ENCODE data around the gene BMPER.

BMPER gene

GRCh38 chr7:34036051-34036920 is 130.9 kb downstream of the BMPER start:
- no peak for DNase-seq

- no peak for DNase-seq
Observed at GRCh38 chr7:34036972-34037792, 131.8 kb downstream of the BMPER start.

DNA sequence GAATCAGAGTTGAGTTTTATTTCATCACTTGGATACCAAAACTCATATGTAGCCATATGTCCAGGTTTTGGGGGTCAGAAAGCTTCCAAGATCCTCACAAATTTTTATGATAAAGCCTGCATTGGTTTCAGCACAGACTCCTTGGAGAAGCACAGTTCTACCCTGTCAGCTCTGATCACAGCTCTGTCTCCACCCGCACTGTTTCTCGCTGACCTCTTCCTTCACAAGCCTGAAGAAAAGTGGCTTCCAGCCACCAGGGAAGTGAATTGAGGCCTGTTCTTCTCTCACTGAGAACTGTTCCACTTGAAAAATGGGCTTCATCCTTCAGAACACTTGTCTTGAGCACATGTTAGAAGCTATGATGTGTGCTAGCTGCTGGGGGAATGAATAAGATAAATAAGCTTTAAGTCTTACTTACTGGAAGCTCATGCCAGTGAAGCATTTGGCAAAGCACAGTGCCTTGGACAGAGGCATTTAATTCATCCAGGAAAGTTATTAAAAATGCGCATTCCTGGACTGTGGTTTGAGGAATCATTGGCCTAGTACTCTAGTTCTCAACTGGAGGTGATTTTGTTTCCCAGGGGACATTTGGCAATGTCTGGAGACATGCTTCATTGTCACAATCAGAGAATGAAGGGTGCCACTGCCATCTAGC is 133.6 kb downstream of the BMPER start:
- no peak for DNase-seq

DNA sequence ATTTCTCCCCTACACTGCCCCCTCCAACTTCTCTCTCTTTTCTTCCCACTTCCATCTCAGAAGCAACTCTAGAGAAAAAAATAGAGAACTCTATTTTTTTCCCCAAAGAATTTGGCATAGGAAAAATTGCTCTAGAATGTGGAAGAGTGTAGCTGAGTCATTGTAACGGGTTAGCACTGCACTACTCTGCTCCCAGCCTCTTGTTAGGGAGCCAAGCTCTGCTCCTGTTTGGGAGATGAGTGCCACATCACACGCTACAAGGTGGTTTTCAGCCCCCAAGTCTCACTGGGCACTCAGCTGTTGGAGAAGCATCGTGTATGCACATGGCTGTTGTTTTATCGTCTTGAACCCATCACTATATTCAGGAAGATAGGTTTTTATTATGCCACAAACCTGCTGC is 136.4 kb downstream of the BMPER start:
- no peak for DNase-seq

- DNase-seq, result no peak
Observed at GRCh38 chr7:34042406-34042805, 137.1 kb downstream of the BMPER start.

- no peak for DNase-seq
Observed at GRCh38 chr7:34043461-34044305, 138.3 kb downstream of the BMPER start.

- no peak for DNase-seq
Observed at GRCh38 chr7:34044306-34044643, 138.9 kb downstream of the BMPER start.

- no peak for DNase-seq
Observed at GRCh38 chr7:34044734-34045353, 139.5 kb downstream of the BMPER start.

DNA sequence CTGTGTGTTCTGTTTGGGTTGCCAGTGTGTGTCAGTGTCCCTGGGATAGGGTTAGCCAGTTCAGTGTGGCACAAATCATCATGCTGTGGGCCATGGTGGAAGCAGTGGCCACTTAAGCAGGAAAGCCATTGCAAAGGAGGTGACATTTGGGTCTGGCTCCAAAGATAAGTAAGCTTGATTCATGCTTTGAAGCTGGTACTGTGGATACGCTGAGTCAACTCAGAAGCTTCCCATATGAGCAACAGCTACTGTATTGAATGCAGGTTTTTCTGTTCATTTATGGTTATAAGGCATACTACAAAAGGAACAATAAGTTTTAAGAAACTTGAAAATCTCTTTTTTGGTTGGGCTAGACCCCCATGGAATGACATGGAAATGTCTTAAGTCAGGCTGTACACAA is 143.1 kb downstream of the BMPER start:
- DNase-seq, result no peak

DNA sequence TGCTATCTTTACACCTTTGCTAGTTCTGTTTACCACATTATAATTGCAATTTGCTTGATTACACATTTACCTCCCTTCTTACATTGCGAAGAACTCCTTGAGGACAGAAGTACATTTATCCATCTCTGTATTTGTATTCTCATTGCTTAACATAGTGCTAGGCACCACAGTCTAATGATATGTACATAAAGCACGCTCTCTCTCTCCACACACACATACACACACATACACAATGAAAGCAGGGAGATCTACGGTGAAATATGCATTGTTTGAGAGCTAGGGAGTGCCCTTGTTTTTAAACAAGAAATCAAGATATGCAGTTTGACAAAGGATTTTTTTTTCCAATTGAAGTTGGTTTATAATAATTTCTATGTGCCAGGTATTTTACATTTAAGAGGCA is 148.7 kb downstream of the BMPER start:
- no peak for DNase-seq

GRCh38 chr7:34057136-34057535 is 151.8 kb downstream of the BMPER start:
- DNase-seq, result no peak

DNA sequence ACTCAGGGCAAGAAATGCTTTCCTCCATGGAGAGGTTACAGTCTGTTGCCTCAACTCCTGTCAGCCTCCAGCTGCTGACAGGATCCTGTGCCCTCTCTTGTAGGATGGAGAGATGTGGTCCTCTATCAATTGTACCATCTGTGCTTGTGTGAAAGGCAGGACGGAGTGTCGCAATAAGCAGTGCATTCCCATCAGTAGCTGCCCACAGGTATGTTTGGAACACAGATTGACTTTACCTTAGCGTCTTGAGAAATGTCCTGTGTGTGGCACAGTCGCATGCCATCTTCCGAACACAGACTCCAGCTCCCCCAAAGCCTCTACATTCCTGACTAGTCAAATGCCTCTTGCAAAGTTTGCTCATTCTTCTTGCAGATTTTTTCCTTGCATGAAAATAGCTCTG is 152.6 kb downstream of the BMPER start:
- DNase-seq, result no peak

DNA sequence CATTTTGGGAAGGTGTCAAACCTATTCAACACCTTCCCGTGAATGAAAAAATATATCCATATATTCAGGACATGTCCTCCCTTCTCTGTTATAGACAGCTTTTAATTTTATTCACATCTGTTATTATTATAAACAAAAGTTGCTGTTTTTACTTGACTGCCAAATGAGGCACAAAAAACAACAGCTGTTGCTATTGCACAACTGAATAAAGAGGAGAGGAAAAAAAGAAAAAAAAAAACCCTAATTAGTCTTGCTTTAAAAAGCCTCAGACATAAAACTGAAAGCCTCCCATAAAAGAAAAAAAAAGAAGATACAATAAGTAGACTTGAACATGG is 153.4 kb downstream of the BMPER start:
- DNase-seq, result no peak

DNA sequence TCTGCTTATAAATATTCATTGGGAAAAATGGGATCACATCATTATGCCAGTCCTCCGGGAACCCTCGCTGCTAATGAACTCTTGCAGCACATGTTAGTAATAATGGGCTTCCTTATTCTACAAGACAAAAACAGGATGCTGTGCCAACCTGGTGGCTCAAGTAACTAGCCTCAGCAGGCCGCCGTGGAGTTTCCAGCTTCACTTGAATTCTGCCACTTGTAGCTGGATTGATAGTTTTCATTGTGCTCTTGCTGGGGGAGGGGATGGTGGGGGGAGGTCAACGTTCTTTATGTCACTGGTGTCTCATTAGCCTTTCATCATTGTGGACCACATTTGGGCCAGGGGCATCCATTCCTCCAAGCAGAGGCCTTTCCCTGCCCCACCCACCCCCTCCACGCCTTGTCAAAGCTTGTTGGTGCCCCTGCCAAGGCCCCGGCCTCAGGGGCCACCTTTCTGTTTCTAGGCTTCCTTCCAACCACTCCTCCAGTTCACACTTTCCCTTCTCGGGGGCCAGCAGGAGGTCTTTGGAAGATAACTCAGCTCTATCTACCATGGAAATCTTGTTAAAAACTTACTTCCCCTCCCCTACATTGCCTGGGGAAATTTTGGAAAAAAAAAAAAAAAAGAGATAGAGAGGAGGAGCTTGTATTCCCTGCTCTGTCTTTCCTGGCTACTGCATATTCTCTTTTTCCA is 153.9 kb downstream of the BMPER start:
- no peak for DNase-seq

DNA sequence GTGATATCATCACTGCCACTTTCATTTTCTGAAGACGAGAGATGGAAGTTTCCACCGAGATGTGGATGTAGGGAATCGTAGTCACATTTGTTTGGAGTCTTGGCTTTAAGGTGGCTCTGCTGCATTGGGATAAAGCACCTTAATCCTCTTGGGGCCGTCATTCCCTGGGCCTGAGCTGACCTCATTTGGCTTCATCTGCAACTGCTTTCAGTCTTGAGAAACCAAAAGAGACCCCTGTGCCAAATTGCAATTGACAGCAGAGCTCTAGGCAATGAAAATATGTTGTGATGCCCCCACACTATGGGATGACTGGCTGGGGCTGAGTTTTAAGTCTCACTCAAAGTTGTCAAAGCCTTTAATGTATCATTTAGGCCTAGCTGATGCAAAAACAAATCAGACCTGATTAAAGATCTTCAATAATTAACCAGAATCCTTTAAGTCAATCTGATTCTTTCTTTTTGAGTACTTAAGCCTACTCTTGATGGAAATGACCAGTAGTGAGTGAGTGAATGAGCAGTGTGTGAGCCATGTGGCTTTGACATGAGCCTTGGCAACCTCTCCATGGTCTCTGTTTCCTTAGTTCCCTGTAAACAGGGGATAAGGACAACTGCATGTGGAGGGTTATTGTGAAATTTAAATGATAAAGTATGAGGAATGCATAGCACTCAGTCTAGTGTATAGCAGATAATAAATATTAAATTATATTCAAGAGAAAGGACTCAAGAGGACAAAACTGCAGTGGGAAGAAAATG is 155.0 kb downstream of the BMPER start:
- no peak for DNase-seq

- DNase-seq, result no peak
Observed at GRCh38 chr7:34061149-34061548, 155.8 kb downstream of the BMPER start.

DNA sequence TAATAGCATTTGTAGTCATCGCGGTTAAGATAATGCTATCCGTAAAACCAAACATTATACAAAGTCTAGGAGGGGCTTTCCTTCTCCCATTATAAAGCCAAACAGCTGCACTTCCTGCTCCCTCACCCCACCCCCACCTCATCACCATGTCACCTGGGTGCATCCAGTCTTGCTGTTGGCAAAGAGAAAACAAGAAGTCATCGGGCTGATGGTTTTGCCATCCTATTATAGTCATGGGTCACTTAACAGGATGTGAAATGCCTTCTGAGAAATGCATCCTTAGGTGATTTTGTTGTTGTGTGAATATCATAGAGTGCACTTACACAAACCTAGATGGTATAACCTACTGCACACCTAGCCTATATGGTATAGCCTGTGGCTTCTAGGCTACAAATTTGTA is 157.0 kb downstream of the BMPER start:
- DNase-seq, result no peak

GRCh38 chr7:34062826-34063225 is 157.5 kb downstream of the BMPER start:
- DNase-seq, result no peak

GRCh38 chr7:34064519-34065158 is 159.3 kb downstream of the BMPER start:
- DNase-seq, result no peak

DNA sequence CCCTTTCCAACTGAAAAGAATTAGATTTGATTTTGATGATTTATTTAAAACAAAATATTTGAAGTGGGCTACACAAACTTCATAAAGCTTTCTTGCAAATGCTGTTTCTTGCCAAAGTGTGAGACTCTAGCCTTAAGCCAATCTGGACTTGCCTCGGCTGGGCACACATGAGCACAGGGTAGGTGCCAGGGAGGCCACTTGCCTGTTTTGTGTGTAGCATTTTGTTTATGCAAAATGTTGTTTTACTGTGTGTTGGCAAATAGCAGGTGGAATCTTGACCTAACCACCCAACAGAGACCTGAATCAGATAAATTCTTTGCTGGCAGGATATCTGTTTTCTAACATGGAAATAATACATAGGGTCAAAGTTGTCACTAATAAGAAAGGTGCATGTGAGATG is 161.1 kb downstream of the BMPER start:
- no peak for DNase-seq
